LNCAP (cell line): ENCODE data around the gene TMEM179.

Experiments used
- TF ChIP-seq, protein P1 (sequence below): fragments of 450-650 bp; IDR thresholded peaks from 2 replicates; pipeline ENCODE4 v1.5.1; 2017; ENCODE audit warnings: mild to moderate bottlenecking

The TMEM179 gene

GRCh38 chr14:104548802-104549535 is 55.6 kb downstream of the TMEM179 start:
- TF ChIP-seq, protein P1, sequence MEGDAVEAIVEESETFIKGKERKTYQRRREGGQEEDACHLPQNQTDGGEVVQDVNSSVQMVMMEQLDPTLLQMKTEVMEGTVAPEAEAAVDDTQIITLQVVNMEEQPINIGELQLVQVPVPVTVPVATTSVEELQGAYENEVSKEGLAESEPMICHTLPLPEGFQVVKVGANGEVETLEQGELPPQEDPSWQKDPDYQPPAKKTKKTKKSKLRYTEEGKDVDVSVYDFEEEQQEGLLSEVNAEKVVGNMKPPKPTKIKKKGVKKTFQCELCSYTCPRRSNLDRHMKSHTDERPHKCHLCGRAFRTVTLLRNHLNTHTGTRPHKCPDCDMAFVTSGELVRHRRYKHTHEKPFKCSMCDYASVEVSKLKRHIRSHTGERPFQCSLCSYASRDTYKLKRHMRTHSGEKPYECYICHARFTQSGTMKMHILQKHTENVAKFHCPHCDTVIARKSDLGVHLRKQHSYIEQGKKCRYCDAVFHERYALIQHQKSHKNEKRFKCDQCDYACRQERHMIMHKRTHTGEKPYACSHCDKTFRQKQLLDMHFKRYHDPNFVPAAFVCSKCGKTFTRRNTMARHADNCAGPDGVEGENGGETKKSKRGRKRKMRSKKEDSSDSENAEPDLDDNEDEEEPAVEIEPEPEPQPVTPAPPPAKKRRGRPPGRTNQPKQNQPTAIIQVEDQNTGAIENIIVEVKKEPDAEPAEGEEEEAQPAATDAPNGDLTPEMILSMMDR, result no peak

DNA sequence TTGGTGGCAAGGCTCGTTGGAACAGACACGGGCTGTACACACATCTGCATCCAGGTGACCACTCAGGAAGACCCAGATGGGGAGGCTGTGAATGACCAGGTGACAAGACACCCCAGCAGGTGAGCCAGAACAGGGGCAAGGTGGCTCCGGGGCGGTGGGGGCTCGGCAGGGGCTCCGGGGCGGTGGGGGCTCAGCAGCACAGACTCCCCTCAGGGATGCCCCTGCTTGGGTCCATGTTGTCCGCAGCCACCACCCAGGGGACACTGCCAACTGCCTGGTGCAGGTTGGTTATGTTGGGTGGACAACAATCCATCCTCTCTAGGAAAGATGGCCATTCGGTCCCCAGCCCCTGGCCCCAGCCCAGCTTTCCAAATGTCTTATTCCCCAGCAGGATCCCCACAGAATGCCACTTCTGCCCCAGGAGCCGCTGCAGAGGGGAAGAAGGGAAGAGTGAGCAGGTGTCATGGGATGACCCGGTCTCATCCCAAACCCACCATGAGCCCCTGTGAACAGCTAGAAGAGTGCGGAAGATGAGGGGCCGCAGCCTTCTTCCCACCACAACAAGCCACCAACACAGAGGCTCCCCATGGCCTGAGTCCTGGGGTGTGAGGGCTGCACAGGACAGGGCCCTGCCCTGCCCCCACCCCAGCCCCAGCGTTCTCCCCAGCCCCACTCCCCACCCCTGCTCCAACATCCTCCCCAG is 56.4 kb downstream of the TMEM179 start:
- TF ChIP-seq, protein P1, result no peak

DNA sequence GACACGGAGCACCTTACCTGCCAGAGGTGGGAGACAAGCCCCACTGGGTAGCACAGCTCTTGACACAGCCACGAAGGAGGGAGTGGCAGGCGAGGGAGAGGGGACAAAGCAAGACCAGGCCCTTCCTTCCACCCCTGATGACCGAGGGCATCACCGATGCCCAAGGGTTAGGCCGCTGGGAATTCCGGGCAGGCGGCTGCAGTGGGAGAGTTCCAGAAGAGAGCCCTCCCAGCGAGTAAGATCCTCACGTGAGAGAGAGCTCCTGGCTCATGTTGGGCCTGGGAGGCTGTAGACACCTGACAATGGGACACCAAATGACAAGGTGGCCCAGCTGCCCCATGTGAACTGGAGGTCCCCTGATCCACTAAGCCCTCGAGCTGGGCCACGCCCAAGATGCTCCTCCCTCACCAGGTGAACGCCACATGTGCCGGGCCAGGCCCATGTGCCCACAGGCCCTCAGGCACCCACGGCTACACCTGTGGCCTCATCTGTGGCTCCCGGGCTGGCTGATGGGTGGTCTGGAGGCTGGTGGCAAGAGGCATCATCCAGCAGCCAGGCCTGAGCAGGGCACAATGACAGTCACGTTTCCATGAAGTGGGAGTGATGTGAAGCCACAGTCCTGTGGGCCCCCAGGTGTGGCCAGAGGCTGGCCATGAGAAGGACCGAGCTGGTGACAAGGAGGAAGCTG is 57.1 kb downstream of the TMEM179 start:
- TF ChIP-seq, protein P1, result no peak

- TF ChIP-seq, protein P1, result no peak
Measured at GRCh38 chr14:104546591-104547309, 57.8 kb downstream of the TMEM179 start.

- TF ChIP-seq, protein P1, result no peak
Measured at GRCh38 chr14:104545942-104546501, 58.5 kb downstream of the TMEM179 start.

- TF ChIP-seq, protein P1, result no peak
Measured at GRCh38 chr14:104545151-104545941, 59.2 kb downstream of the TMEM179 start.
